Lower leg skin (tissue), 3 donors: ENCODE results near the gene BID.

Experiments
- POLR2A ChIP-seq, 2 donors: fragments of 450-650 bp; IDR thresholded peaks; one replicate each; pipeline ENCODE4 v1.6.1; 2016 to 2017; ENCODE audit warnings: antibody characterized with exemption in 2 of 2, mild to moderate bottlenecking in 1 of 2, moderate library complexity in 1 of 2
- TF ChIP-seq, protein P1 (sequence below), 3 donors: fragments of 450-650 bp; IDR thresholded peaks; one replicate each; pipeline ENCODE4 v1.5.1; 2016; ENCODE audit warnings: antibody characterized with exemption in 3 of 3, mild to moderate bottlenecking in 3 of 3, moderate library complexity in 2 of 3

DNA sequence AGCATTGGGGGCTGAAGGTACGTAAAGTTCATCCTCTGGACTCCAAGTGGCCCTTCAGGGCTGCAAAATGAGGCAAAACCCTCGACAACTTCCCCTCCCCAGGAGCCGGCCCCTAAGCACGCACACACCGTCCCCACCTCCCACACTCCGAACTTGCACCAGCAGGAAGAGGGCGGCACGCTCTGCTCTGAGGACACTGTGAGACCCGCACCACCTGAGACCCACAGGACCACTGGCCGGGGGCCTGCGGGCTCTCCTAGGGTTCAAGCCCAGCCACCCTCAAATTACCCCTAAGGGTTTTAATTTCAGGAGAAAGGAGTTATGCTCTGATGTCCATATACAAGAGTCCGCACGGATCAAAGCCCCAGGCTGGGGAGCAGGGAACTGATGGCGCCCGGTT is 49.7 kb upstream of the BID start:
- TF ChIP-seq, protein P1, sequence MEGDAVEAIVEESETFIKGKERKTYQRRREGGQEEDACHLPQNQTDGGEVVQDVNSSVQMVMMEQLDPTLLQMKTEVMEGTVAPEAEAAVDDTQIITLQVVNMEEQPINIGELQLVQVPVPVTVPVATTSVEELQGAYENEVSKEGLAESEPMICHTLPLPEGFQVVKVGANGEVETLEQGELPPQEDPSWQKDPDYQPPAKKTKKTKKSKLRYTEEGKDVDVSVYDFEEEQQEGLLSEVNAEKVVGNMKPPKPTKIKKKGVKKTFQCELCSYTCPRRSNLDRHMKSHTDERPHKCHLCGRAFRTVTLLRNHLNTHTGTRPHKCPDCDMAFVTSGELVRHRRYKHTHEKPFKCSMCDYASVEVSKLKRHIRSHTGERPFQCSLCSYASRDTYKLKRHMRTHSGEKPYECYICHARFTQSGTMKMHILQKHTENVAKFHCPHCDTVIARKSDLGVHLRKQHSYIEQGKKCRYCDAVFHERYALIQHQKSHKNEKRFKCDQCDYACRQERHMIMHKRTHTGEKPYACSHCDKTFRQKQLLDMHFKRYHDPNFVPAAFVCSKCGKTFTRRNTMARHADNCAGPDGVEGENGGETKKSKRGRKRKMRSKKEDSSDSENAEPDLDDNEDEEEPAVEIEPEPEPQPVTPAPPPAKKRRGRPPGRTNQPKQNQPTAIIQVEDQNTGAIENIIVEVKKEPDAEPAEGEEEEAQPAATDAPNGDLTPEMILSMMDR (IDR thresholded peaks at IDR 0.05) = no peak
- TF ChIP-seq POLR2A (IDR thresholded peaks at IDR 0.05) = no peak
